ENCODE measurements around the gene IL1F10. TPM values are rescaled to one million over a fixed set of nuclear protein-coding genes. Genes with fewer than 3 reads are reported as not detected.
A peak's percentile ranks its signal among the peaks of the same experiment; 100 is the strongest.

The IL1F10 gene
- total and polyA plus RNA-seq, 12 donors = not detected

GRCh38 chr2:113079131-113079530 is 11.4 kb downstream of the IL1F10 start:
- 75 to 89% methylated on average over 4 of the region's 4 CpGs for WGBS, 2 donors
- intact Hi-C loops (cut with DNase I) = no loop called here
- TF ChIP-seq, protein P1, sequence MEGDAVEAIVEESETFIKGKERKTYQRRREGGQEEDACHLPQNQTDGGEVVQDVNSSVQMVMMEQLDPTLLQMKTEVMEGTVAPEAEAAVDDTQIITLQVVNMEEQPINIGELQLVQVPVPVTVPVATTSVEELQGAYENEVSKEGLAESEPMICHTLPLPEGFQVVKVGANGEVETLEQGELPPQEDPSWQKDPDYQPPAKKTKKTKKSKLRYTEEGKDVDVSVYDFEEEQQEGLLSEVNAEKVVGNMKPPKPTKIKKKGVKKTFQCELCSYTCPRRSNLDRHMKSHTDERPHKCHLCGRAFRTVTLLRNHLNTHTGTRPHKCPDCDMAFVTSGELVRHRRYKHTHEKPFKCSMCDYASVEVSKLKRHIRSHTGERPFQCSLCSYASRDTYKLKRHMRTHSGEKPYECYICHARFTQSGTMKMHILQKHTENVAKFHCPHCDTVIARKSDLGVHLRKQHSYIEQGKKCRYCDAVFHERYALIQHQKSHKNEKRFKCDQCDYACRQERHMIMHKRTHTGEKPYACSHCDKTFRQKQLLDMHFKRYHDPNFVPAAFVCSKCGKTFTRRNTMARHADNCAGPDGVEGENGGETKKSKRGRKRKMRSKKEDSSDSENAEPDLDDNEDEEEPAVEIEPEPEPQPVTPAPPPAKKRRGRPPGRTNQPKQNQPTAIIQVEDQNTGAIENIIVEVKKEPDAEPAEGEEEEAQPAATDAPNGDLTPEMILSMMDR (IDR thresholded peaks at IDR 0.05) = no peak

GRCh38 chr2:113080134-113080533 is 12.4 kb downstream of the IL1F10 start:
- DNase-seq = no peak

More at GRCh38 chr2:113079131-113079530, 11.4 kb downstream of the IL1F10 start:
- H3K27ac ChIP-seq = no peak overlapping the region
- H3K4me1 ChIP-seq = peaks cover 0 to 9% (median 0%) of the 10 kb centered on the region in 9 donors
- DNase-seq (no peak), ATAC-seq (no peak)
- H3K36me3 ChIP-seq = no peaks in the 10 kb centered on the region
- peaks cover 0 to 17% (median 0%) of the 10 kb centered on the region in 7 donors for H3K27me3 ChIP-seq
- no peak overlapping the region for H3K4me3 ChIP-seq
- H3K9me3 ChIP-seq = no peaks in the 10 kb centered on the region

DNA sequence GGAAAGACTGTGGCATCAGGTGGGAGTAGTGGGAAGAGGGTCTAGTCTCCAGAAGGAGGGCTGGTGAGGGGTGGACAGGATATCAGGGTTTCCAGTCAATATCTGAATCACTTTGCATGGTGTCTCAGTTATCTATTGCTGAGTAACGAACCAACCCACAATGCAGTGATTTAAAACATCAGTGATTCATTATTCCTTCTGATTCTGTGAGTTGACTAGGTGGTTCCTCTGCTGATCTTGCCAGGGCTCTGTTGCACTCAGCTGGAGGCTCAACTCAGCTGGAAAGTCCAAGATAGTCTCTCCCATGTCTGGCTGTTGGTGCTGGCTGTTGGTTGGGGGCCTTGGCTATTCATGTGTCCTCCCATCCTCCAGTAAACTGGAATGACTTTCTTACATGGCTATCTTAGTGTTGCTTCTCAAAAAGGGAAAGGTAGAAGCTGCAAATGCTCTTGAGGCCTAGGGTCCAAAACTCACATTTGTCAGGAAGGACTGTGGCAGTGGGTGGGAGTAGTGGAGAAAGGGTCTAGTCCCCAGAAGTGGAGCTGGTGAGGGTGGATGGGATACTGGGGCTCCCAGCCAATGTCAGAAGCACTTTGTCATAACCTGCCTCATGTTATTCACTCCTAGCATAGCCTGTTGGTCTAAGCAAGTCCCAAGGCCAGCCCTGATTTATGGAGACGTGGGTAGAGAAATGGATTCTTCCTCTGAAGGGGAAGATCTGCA is 13.9 kb downstream of the IL1F10 start:
- Histone ChIP-seq H3K27me3 (peaks cover 0 to 17% (median 0%) of the 10 kb centered on the region in 7 donors), H3K36me3 (no peaks in the 10 kb centered on the region), H3K4me1 (peaks cover 0 to 9% (median 0%) of the 10 kb centered on the region in 9 donors), H3K9me3 (no peaks in the 10 kb centered on the region), H3K27ac (no peak overlapping the region), H3K4me3 (no peak overlapping the region)
- WGBS, 2 donors = 74 to 79% methylated on average over 2 of the region's 2 CpGs
- no peak for ATAC-seq
- intact Hi-C loops (cut with DNase I) = loop anchor here in 4 of 10 donors (1.0 to 10.0 kb wide), 3 partner anchors 103 to 118 kb away; no protein-coding TSS in a partner anchor
- no peak for DNase-seq
- TF ChIP-seq, protein P1 (IDR thresholded peaks at IDR 0.05) = no peak

More at GRCh38 chr2:113080134-113080533, 12.4 kb downstream of the IL1F10 start:
- no peak overlapping the region for H3K4me3 ChIP-seq
- TF ChIP-seq, protein P1 (IDR thresholded peaks at IDR 0.05) = peak in 7 of 9 donors; percentile 47 to 76 (median 49)
- WGBS, 2 donors = 36 to 41% methylated on average over 9 of the region's 9 CpGs
- no peaks in the 10 kb centered on the region for H3K36me3 ChIP-seq
- no peak overlapping the region for H3K27ac ChIP-seq
- peaks cover 0 to 9% (median 0%) of the 10 kb centered on the region in 9 donors for H3K4me1 ChIP-seq
- ATAC-seq = no peak
- H3K27me3 ChIP-seq = peaks cover 0 to 17% (median 0%) of the 10 kb centered on the region in 7 donors
- H3K9me3 ChIP-seq = no peaks in the 10 kb centered on the region
- intact Hi-C loops (cut with DNase I) = loop anchor here in 3 of 10 donors (5.0 to 10.0 kb wide), 2 partner anchors 105 to 117 kb away; no protein-coding TSS in a partner anchor

DNA sequence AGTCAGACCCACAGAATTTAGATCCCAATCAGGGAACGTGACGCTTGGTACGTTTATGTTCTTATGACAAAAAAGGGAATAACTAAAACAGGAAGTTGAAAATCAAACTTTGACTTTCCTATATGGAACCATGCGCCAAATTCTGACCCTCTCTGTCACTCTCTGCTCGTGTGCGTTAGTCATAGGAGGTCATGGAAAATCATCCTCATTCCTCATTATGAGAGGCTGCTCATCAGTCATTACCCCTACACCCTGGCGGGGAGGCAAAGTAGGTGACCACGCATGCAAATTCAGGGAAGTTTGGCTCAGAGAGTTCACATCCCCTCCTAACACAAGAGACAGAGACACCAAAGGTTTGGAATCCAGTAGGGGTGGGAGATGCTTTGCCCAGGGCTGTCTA is 15.5 kb downstream of the IL1F10 start:
- peaks cover 0 to 17% (median 0%) of the 10 kb centered on the region in 7 donors for H3K27me3 ChIP-seq
- H3K4me3 ChIP-seq = no peak overlapping the region
- TF ChIP-seq, protein P1 (IDR thresholded peaks at IDR 0.05) = no peak
- DNase-seq = no peak
- 74 to 76% methylated on average over 8 of the region's 8 CpGs for WGBS, 2 donors
- ATAC-seq = peak in 1 of 8 donors; percentile 16
- H3K9me3 ChIP-seq = peaks cover 0 to 5% (median 0%) of the 10 kb centered on the region in 11 donors
- intact Hi-C loops (cut with DNase I) = loop anchor here in 3 of 10 donors (5.0 to 10.0 kb wide), 2 partner anchors 102 to 114 kb away; no protein-coding TSS in a partner anchor
- H3K4me1 ChIP-seq = peaks cover 0 to 4% (median 0%) of the 10 kb centered on the region in 9 donors
- H3K27ac ChIP-seq = peak overlapping the region in 1 of 10 donors; percentile 38
- no peaks in the 10 kb centered on the region for H3K36me3 ChIP-seq

All from heart right ventricle (tissue), 16 donors.